ENCODE results near the gene ACAD9.

GRCh38 chr3:128864351-128864811 is 15.0 kb upstream of the ACAD9 start:
- TF ChIP-seq POLR2AphosphoS5 (IDR thresholded peaks at IDR 0.05; ENCODE audit: low read depth, low read length) (no peak), MNT (IDR thresholded peaks at IDR 0.05) (no peak), ETV6 (CRISPR knock-in tag; conservative IDR thresholded peaks at IDR 0.05) (no peak), NFIC (IDR thresholded peaks at IDR 0.05; ENCODE audit: low read length) (no peak), RBM39 (IDR thresholded peaks at IDR 0.05; ENCODE audit: low read depth, low read length, poor library complexity, severe bottlenecking) (no peak), ZNF781 (CRISPR knock-in tag; IDR thresholded peaks at IDR 0.05; ENCODE audit: borderline replicate concordance, not compliant biosample characterization) (no peak), CENPX (CRISPR knock-in tag; IDR thresholded peaks at IDR 0.05) (no peak), HNF1A (IDR thresholded peaks at IDR 0.05; ENCODE audit: low read depth) (no peak), HNF1A (CRISPR knock-in tag; IDR thresholded peaks at IDR 0.05; ENCODE audit: borderline replicate concordance) (no peak), SIX1 (CRISPR knock-in tag; IDR thresholded peaks at IDR 0.05; ENCODE audit: borderline replicate concordance) (no peak), MTF1 (CRISPR knock-in tag; IDR thresholded peaks at IDR 0.05) (no peak), TCF7L2 (IDR thresholded peaks at IDR 0.05; ENCODE audit: low read depth, low read length) (no peak), REST (IDR thresholded peaks at IDR 0.05; ENCODE audit: borderline replicate concordance in 1 of 2, low read depth in 1 of 2, low read length in 2 of 2) (no peak)

All from HepG2 (cell line).